Kidney (tissue), 14 donors: ENCODE data around the gene ITPR2. TPM values are rescaled to one million over a fixed set of nuclear protein-coding genes. Genes with fewer than 3 reads are reported as not detected.

Experiments used
- DNase-seq, 5 donors: peaks; one replicate each; pipeline ENCODE4 v3.0.0-alpha.2; 2013 to 2020
- FAIRE-seq: peaks from 2 replicates; lab custom pipeline; 2012; peaks lifted over from hg19 to GRCh38; lab: Jason Lieb, UNC
- H3K27ac ChIP-seq, 2 donors: one replicate each; pipeline ENCODE4 v1.7.0; 2013; ENCODE audit warnings: low read depth in 2 of 2, low read length in 2 of 2, inconsistent platforms in 1 of 2
- H3K27me3 ChIP-seq: one replicate; pipeline ENCODE4 v1.7.1; 2013; ENCODE audit warnings: low read length, inconsistent platforms; ENCODE audit not compliant: control insufficient read depth, insufficient read depth
- H3K36me3 ChIP-seq, 3 donors: one replicate each; pipeline versions ENCODE4 v1.7.0 to v1.7.1; 2013; ENCODE audit warnings: low read length in 3 of 3, control low read depth in 1 of 3, inconsistent platforms in 1 of 3; ENCODE audit not compliant: insufficient read depth in 3 of 3, control insufficient read depth in 2 of 3
- H3K4me1 ChIP-seq, 3 donors: one replicate each; pipeline versions ENCODE4 v1.7.0 to v1.7.1; 2013; ENCODE audit warnings: low read length in 3 of 3, inconsistent platforms in 1 of 3, low read depth in 1 of 3; ENCODE audit not compliant: control insufficient read depth in 2 of 3, insufficient read depth in 2 of 3
- H3K4me3 ChIP-seq, 3 donors: one replicate each; pipeline versions ENCODE4 v1.7.0 to v1.8.1; 2013; ENCODE audit warnings: low read length in 3 of 3, control low read depth in 1 of 3, inconsistent platforms in 1 of 3
- H3K9ac ChIP-seq, 3 donors: one replicate each; pipeline versions ENCODE4 v1.7.0 to v1.7.1; 2013; ENCODE audit warnings: low read length in 3 of 3, control low read depth in 1 of 3, inconsistent platforms in 1 of 3
- H3K9me3 ChIP-seq, 3 donors: one replicate each; pipeline versions ENCODE4 v1.7.0 to v1.7.1; 2013; ENCODE audit warnings: low read length in 3 of 3, control low read depth in 1 of 3, inconsistent platforms in 1 of 3; ENCODE audit not compliant: control insufficient read depth in 2 of 3, insufficient read depth in 1 of 3
- intact Hi-C: fragments of 100-400 bp; cut with DNase I; formaldehyde crosslinking; loops from one replicate; pipeline ENCODE4 v1.11.1; 2022
- polyA plus RNA-seq: library from polyadenylated mRNA; stranded (reverse); fragments of 350-450 nt; fragmentation: Illumina TruSeq; extraction: RNeasy Lipid Tissue Mini Kit (QIAGEN cat#74804); gene quantifications from one replicate; pipeline ENCODE4 v1.2.3, GENCODE V29; 2014; ENCODE audit warnings: low read depth, low replicate concordance; ENCODE audit not compliant: insufficient read depth
- total RNA-seq: library from RNA; stranded (reverse); fragmentation: NEBNext Ultra II Directional; extraction: Animal tissue kit (Norgen Biotek cat#: 25700); gene quantifications from one replicate; pipeline ENCODE4 v1.2.1, GENCODE V29; 2021
- TF ChIP-seq, protein P1 (sequence below): IDR thresholded peaks from 3 replicates; pipeline ENCODE4 v1.5.1; 2012; ENCODE audit warnings: mild to moderate bottlenecking, moderate library complexity, borderline replicate concordance; ENCODE audit not compliant: insufficient read depth; ENCODE audit errors: extremely low read depth
- donor health status: control.
- donor health status: control.
- donor health status: control.
- donor health status: control.
- donor health status: control.
- donor health status: DM: yes; HTN: yes; CAD: no.
- donor health status: Normal renal cell carcinoma (clear cell type).

Gene ITPR2
- total and polyA plus RNA-seq, 2 donors from 2014 or later = 5.7 to 56.9 TPM

GRCh38 chr12:26460361-26460760, 372.6 kb downstream of the ITPR2 start:
- FAIRE-seq = no peak
- Histone ChIP-seq H3K9ac (no peak overlapping the region), H3K4me1 (no peaks in the 10 kb centered on the region), H3K9me3 (no peaks in the 10 kb centered on the region), H3K27ac (no peak overlapping the region), H3K27me3 (no peaks in the 10 kb centered on the region), H3K36me3 (peaks cover 0 to 26% (median 7%) of the 10 kb centered on the region in 3 donors), H3K4me3 (no peak overlapping the region)
- TF ChIP-seq, protein P1, sequence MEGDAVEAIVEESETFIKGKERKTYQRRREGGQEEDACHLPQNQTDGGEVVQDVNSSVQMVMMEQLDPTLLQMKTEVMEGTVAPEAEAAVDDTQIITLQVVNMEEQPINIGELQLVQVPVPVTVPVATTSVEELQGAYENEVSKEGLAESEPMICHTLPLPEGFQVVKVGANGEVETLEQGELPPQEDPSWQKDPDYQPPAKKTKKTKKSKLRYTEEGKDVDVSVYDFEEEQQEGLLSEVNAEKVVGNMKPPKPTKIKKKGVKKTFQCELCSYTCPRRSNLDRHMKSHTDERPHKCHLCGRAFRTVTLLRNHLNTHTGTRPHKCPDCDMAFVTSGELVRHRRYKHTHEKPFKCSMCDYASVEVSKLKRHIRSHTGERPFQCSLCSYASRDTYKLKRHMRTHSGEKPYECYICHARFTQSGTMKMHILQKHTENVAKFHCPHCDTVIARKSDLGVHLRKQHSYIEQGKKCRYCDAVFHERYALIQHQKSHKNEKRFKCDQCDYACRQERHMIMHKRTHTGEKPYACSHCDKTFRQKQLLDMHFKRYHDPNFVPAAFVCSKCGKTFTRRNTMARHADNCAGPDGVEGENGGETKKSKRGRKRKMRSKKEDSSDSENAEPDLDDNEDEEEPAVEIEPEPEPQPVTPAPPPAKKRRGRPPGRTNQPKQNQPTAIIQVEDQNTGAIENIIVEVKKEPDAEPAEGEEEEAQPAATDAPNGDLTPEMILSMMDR = no peak
- intact Hi-C loops = no loop called here
- DNase-seq = no peak

- Histone ChIP-seq H3K27ac (no peak overlapping the region), H3K4me3 (no peak overlapping the region), H3K27me3 (no peaks in the 10 kb centered on the region), H3K36me3 (peaks cover 0 to 26% (median 3%) of the 10 kb centered on the region in 3 donors), H3K9me3 (no peaks in the 10 kb centered on the region), H3K4me1 (no peaks in the 10 kb centered on the region), H3K9ac (no peak overlapping the region)
- FAIRE-seq = no peak
- TF ChIP-seq, protein P1 = no peak
- intact Hi-C loops = no loop called here
- no peak for DNase-seq
Observed at GRCh38 chr12:26455936-26456574, 376.9 kb downstream of the ITPR2 start.

- Histone ChIP-seq H3K9me3 (no peaks in the 10 kb centered on the region), H3K4me3 (no peak overlapping the region), H3K27me3 (no peaks in the 10 kb centered on the region), H3K27ac (no peak overlapping the region), H3K4me1 (no peaks in the 10 kb centered on the region), H3K36me3 (peaks cover 0 to 13% (median 3%) of the 10 kb centered on the region in 3 donors), H3K9ac (no peak overlapping the region)
- FAIRE-seq (no peak), DNase-seq (no peak)
- intact Hi-C loops = no loop called here
- TF ChIP-seq, protein P1 = no peak
Observed at GRCh38 chr12:26453246-26453645, 379.7 kb downstream of the ITPR2 start.
